H9 (cell line): ENCODE data around the gene ERP44. TPM values are rescaled to one million over a fixed set of nuclear protein-coding genes. Genes with fewer than 3 reads are reported as not detected.
"Not testable (repeated sequence)": the region's sequence is repeated elsewhere in the genome, so short reads cannot be mapped to it uniquely, and the experiment has no call there.

ENCODE experiments used
- DNase-seq: peaks from one replicate; pipeline ENCODE4 v3.0.0-alpha.2; 2017
- H2AFZ ChIP-seq: one replicate; pipeline ENCODE4 v1.6.1; 2013; ENCODE audit warnings: mild to moderate bottlenecking, low read length, control low read depth, moderate library complexity
- H2AK5ac ChIP-seq: 2 replicates; pipeline ENCODE4 v1.6.1; 2013; ENCODE audit warnings: low read length, control low read depth, mixed read lengths; ENCODE audit not compliant: insufficient read length
- H2BK120ac ChIP-seq: one replicate; pipeline ENCODE4 v1.6.1; 2013; ENCODE audit warnings: low read depth, mild to moderate bottlenecking, low read length, control low read depth, inconsistent platforms; ENCODE audit not compliant: poor library complexity, severe bottlenecking
- H2BK12ac ChIP-seq: 2 replicates; pipeline ENCODE4 v1.6.1; 2013; ENCODE audit warnings: low read length, control low read depth, mixed read lengths, low read depth; ENCODE audit not compliant: insufficient read length
- H2BK15ac ChIP-seq: 2 replicates; pipeline ENCODE4 v1.6.1; 2013; ENCODE audit warnings: low read depth, low read length, control low read depth
- H2BK20ac ChIP-seq: one replicate; pipeline ENCODE4 v1.6.1; 2013; ENCODE audit warnings: low read depth, mild to moderate bottlenecking, low read length, control low read depth, inconsistent platforms; ENCODE audit not compliant: poor library complexity, severe bottlenecking
- H2BK5ac ChIP-seq: 2 replicates; pipeline ENCODE4 v1.6.1; 2013; ENCODE audit warnings: low read length, control low read depth, mixed read lengths; ENCODE audit not compliant: insufficient read length
- H3K14ac ChIP-seq: 2 replicates; pipeline ENCODE4 v1.6.1; 2013; ENCODE audit warnings: low read length, control low read depth; ENCODE audit not compliant: insufficient read depth
- H3K18ac ChIP-seq: 2 replicates; pipeline ENCODE4 v1.6.1; 2013; ENCODE audit warnings: low read depth, mild to moderate bottlenecking, mixed read lengths, low read length, control low read depth; ENCODE audit not compliant: insufficient read length
- H3K23ac ChIP-seq: 2 replicates; pipeline ENCODE4 v1.6.1; 2013; ENCODE audit warnings: low read length, control low read depth, mixed read lengths, low read depth; ENCODE audit not compliant: insufficient read length
- H3K23me2 ChIP-seq: 2 replicates; pipeline ENCODE4 v1.6.1; 2013; ENCODE audit warnings: low read depth, mild to moderate bottlenecking, mixed read lengths, low read length, control low read depth; ENCODE audit not compliant: insufficient read length, poor library complexity, severe bottlenecking
- H3K27ac ChIP-seq: 2 replicates; pipeline ENCODE4 v1.5.1; 2013; ENCODE audit warnings: low read length, control low read depth, mixed read lengths, low read depth; ENCODE audit not compliant: insufficient read length
- H3K27me3 ChIP-seq: 2 replicates; pipeline ENCODE4 v1.6.1; 2013; ENCODE audit warnings: low read length, control low read depth, inconsistent platforms; ENCODE audit not compliant: insufficient read depth
- H3K4ac ChIP-seq: 2 replicates; pipeline ENCODE4 v1.6.1; 2013; ENCODE audit warnings: low read depth, mild to moderate bottlenecking, control low read depth, inconsistent platforms, low read length, moderate library complexity
- H3K4me1 ChIP-seq: 2 replicates; pipeline ENCODE4 v1.6.1; 2013; ENCODE audit warnings: low read length, control low read depth, inconsistent platforms; ENCODE audit not compliant: insufficient read depth
- H3K4me2 ChIP-seq: 2 replicates; pipeline ENCODE4 v1.6.1; 2013; ENCODE audit warnings: low read length, control low read depth, mixed read lengths; ENCODE audit not compliant: insufficient read length, insufficient read depth
- H3K56ac ChIP-seq: 2 replicates; pipeline ENCODE4 v1.6.1; 2013; ENCODE audit warnings: low read depth, mild to moderate bottlenecking, mixed read lengths, low read length, control low read depth; ENCODE audit not compliant: insufficient read length
- H3K79me1 ChIP-seq: 2 replicates; pipeline ENCODE4 v1.6.1; 2013; ENCODE audit warnings: low read depth, mild to moderate bottlenecking, moderate library complexity, low read length, control low read depth, inconsistent platforms; ENCODE audit not compliant: insufficient read depth, poor library complexity, severe bottlenecking
- H3K79me2 ChIP-seq: 2 replicates; pipeline ENCODE4 v1.6.1; 2013; ENCODE audit warnings: low read length, control low read depth, inconsistent platforms; ENCODE audit not compliant: insufficient read depth
- H3K9ac ChIP-seq: 2 replicates; pipeline ENCODE4 v1.6.1; 2013; ENCODE audit warnings: low read length, control low read depth, mixed read lengths; ENCODE audit not compliant: insufficient read length; ENCODE audit errors: extremely low read depth
- H3K9me3 ChIP-seq: one replicate; pipeline ENCODE4 v1.6.1; 2013; ENCODE audit warnings: low read depth, low read length, inconsistent platforms; ENCODE audit not compliant: control insufficient read depth
- H3T11ph ChIP-seq: one replicate; pipeline ENCODE4 v1.6.1; 2013; ENCODE audit warnings: mild to moderate bottlenecking, low read length, control low read depth, inconsistent platforms
- H4K20me1 ChIP-seq: one replicate; pipeline ENCODE4 v1.6.1; 2013; ENCODE audit not compliant: control insufficient read depth, insufficient read length, insufficient read depth
- H4K5ac ChIP-seq: 2 replicates; pipeline ENCODE4 v1.6.1; 2013; ENCODE audit warnings: low read depth, mild to moderate bottlenecking, mixed read lengths, low read length, control low read depth; ENCODE audit not compliant: insufficient read length
- H4K8ac ChIP-seq: replicated peaks from 2 replicates; pipeline ENCODE4 v1.6.1; 2013; ENCODE audit warnings: low read length, control low read depth, mixed read lengths, low read depth; ENCODE audit not compliant: insufficient read length
- H4K91ac ChIP-seq: 2 replicates; pipeline ENCODE4 v1.6.1; 2013; ENCODE audit warnings: low read depth, mild to moderate bottlenecking, moderate library complexity, mixed read lengths, low read length, control low read depth; ENCODE audit not compliant: insufficient read length
- H3K27ac Mint-ChIP-seq, 3 experiments: 2 replicates in 2 of 3; 3 replicates in 1 of 3; pipeline ENCODE4 v1.8.0; 2020 to 2021; ENCODE audit warnings: mixed read lengths in 3 of 3, mild to moderate bottlenecking in 1 of 3, moderate library complexity in 1 of 3
- H3K27me3 Mint-ChIP-seq: 2 replicates; pipeline ENCODE4 v1.8.0; 2021; ENCODE audit warnings: low read depth, mild to moderate bottlenecking, moderate library complexity, mixed read lengths
- H3K36me3 Mint-ChIP-seq, 3 experiments: 2 replicates in 2 of 3; 3 replicates in 1 of 3; pipeline ENCODE4 v1.8.0; 2020 to 2021; ENCODE audit warnings: low read depth in 3 of 3, mixed read lengths in 3 of 3; ENCODE audit not compliant: insufficient read depth in 1 of 3
- H3K4me1 Mint-ChIP-seq, 2 experiments: 2 replicates each; pipeline ENCODE4 v1.8.0; 2020; ENCODE audit warnings: mixed read lengths in 2 of 2
- H3K4me3 Mint-ChIP-seq, 2 experiments: 2 replicates in 1 of 2; 3 replicates in 1 of 2; pipeline ENCODE4 v1.8.0; 2020 to 2021; ENCODE audit warnings: mild to moderate bottlenecking in 2 of 2, mixed read lengths in 2 of 2, moderate library complexity in 1 of 2
- H3K9me3 Mint-ChIP-seq, 2 experiments: 2 replicates in 1 of 2; 3 replicates in 1 of 2; pipeline ENCODE4 v1.8.0; 2020; ENCODE audit warnings: mild to moderate bottlenecking in 2 of 2, mixed read lengths in 2 of 2, moderate library complexity in 1 of 2
- WGBS: extraction: QIAGEN DNeasy Blood & Tissue Kit; methylation state at CpG from one replicate; pipeline ENCODE4 v1.1.7; 2013; ENCODE audit warnings: missing lambda C conversion rate, low lambda C conversion rate, mixed read lengths; ENCODE audit not compliant: insufficient read length; ENCODE audit errors: extremely low coverage; 5-methylcytosine and 5-hydroxymethylcytosine counted together
- total RNA-seq: library from RNA; stranded (reverse); gene quantifications from 2 replicates; pipeline ENCODE4 v1.2.1, GENCODE V29; 2021

The ERP44 gene
- total RNA-seq, 1 experiment from 2014 or later: 15.4 TPM

GRCh38 chr9:100140303-100140702 is 41.5 kb upstream of the ERP44 start:
- Mint-ChIP-seq H3K27ac (peak overlapping the region in 2 of 3 experiments; percentile 76 to 85; a peak in 5 of 7 replicates), H3K4me3 (peak overlapping the region in 1 of 2 experiments; percentile 59; a peak in 4 of 5 replicates), H3K36me3 (peaks cover 12 to 22% (median 18%) of the 10 kb centered on the region in 3 experiments)
- H2AK5ac ChIP-seq, H3K9ac ChIP-seq, H3K23me2 ChIP-seq, H3K4ac ChIP-seq, H3K4me1 ChIP-seq, H4K8ac ChIP-seq, H2AFZ ChIP-seq, H4K20me1 ChIP-seq, H3K9me3 ChIP-seq, H3K79me1 ChIP-seq, H3K56ac ChIP-seq, H2BK20ac ChIP-seq, H3K14ac ChIP-seq, H3K27me3 Mint-ChIP-seq, H2BK15ac ChIP-seq, H2BK120ac ChIP-seq, H2BK5ac ChIP-seq, H2BK12ac ChIP-seq, H4K91ac ChIP-seq, DNase-seq, H3K23ac ChIP-seq, H3T11ph ChIP-seq, H4K5ac ChIP-seq, H3K18ac ChIP-seq, H3K4me1 Mint-ChIP-seq, H3K27me3 ChIP-seq, H3K79me2 ChIP-seq, H3K9me3 Mint-ChIP-seq: not testable (repeated sequence)
- peak overlapping the region; percentile 20 for H3K27ac ChIP-seq
- peak overlapping the region; percentile 68 for H3K4me2 ChIP-seq
- WGBS: no CpG with 5 or more reads among the region's 6 CpGs
